G401.6 (cell line): ENCODE data around the gene HMCES.
"Not testable (repeated sequence)": the region's sequence is repeated elsewhere in the genome, so short reads cannot be mapped to it uniquely, and the experiment has no call there.

ENCODE experiments used
- FAIRE-seq: peaks from 2 replicates; lab custom pipeline; 2012; peaks lifted over from hg19 to GRCh38; lab: Jason Lieb, UNC

Gene HMCES

GRCh38 chr3:129257609-129258008 is 21.1 kb upstream of the HMCES start:
- no peak for FAIRE-seq

- FAIRE-seq, result no peak
Measured at GRCh38 chr3:129259612-129260477, 18.8 kb upstream of the HMCES start.

GRCh38 chr3:129260606-129261005 is 18.1 kb upstream of the HMCES start:
- FAIRE-seq, result no peak

- no peak for FAIRE-seq
Measured at GRCh38 chr3:129261894-129262293, 16.8 kb upstream of the HMCES start.

GRCh38 chr3:129263161-129263910 is 15.3 kb upstream of the HMCES start:
- FAIRE-seq, result no peak

GRCh38 chr3:129264994-129265393 is 13.7 kb upstream of the HMCES start:
- FAIRE-seq, result not testable (repeated sequence)

- FAIRE-seq, result no peak
Measured at GRCh38 chr3:129266651-129267050, 12.0 kb upstream of the HMCES start.

- FAIRE-seq, result no peak
Measured at GRCh38 chr3:129268396-129268795, 10.3 kb upstream of the HMCES start.

GRCh38 chr3:129271674-129272073 is 7.0 kb upstream of the HMCES start:
- no peak for FAIRE-seq

GRCh38 chr3:129276385-129276784 is 2.3 kb upstream of the HMCES start:
- FAIRE-seq, result no peak

- no peak for FAIRE-seq
Measured at GRCh38 chr3:129277829-129278271, 820 bp upstream of the HMCES start.

- FAIRE-seq, result no peak
Measured at GRCh38 chr3:129278966-129279906, 566 bp downstream of the HMCES start.

- FAIRE-seq, result no peak
Measured at GRCh38 chr3:129280183-129280582, 1.5 kb downstream of the HMCES start.

- no peak for FAIRE-seq
Measured at GRCh38 chr3:129281726-129282125, 3.1 kb downstream of the HMCES start.

- FAIRE-seq, result no peak
Measured at GRCh38 chr3:129282727-129283327, 4.2 kb downstream of the HMCES start.

- no peak for FAIRE-seq
Measured at GRCh38 chr3:129286081-129286480, 7.4 kb downstream of the HMCES start.

GRCh38 chr3:129288446-129288845 is 9.8 kb downstream of the HMCES start:
- no peak for FAIRE-seq

- FAIRE-seq, result no peak
Measured at GRCh38 chr3:129289201-129289921, 10.7 kb downstream of the HMCES start.

GRCh38 chr3:129291236-129291886 is 12.7 kb downstream of the HMCES start:
- FAIRE-seq, result peak; percentile 47

- no peak for FAIRE-seq
Measured at GRCh38 chr3:129295286-129295685, 16.6 kb downstream of the HMCES start.
